ENCODE data around the gene ZNF831.

Gene ZNF831

GRCh38 chr20:59193325-59193724 lies 29.7 kb downstream of the ZNF831 start:
- no peak for DNase-seq (ENCODE audit: low read depth, low spot score)
- H3K4me1 ChIP-seq (ENCODE audit: control insufficient read depth, insufficient read depth, low read length), result peaks cover 1% of the 10 kb centered on the region; the same call in 1 of the 2 replicates
- no peak overlapping the region for H3K4me3 ChIP-seq (ENCODE audit: low read length)
- no peak overlapping the region for H3K27ac ChIP-seq (ENCODE audit: low read length)
- no peaks in the 10 kb centered on the region; the same call in 1 of the 2 replicates for H3K36me3 ChIP-seq (ENCODE audit: control insufficient read depth, insufficient read depth, low read length)
- WGBS (ENCODE audit: insufficient coverage, insufficient read length), result no CpG with 5 or more reads among the region's 7 CpGs
- no peaks in the 10 kb centered on the region for H3K27me3 ChIP-seq (ENCODE audit: control insufficient read depth, insufficient read depth, low read length)
- H3K9me3 ChIP-seq (ENCODE audit: control insufficient read depth, insufficient read depth, low read length), result no peaks in the 10 kb centered on the region

GRCh38 chr20:59194023-59194935 lies 30.7 kb downstream of the ZNF831 start:
- no peak overlapping the region for H3K27ac ChIP-seq (ENCODE audit: low read length)
- WGBS (ENCODE audit: insufficient coverage, insufficient read length), result no CpG with 5 or more reads among the region's 24 CpGs

GRCh38 chr20:59195316-59195993 lies 31.8 kb downstream of the ZNF831 start:
- WGBS (ENCODE audit: insufficient coverage, insufficient read length), result no CpG with 5 or more reads among the region's 18 CpGs
- H3K27me3 ChIP-seq (ENCODE audit: control insufficient read depth, insufficient read depth, low read length), result no peaks in the 10 kb centered on the region
- no peaks in the 10 kb centered on the region for H3K9me3 ChIP-seq (ENCODE audit: control insufficient read depth, insufficient read depth, low read length)
- H3K36me3 ChIP-seq (ENCODE audit: control insufficient read depth, insufficient read depth, low read length), result no peaks in the 10 kb centered on the region; the same call in 1 of the 2 replicates
- H3K4me1 ChIP-seq (ENCODE audit: control insufficient read depth, insufficient read depth, low read length), result peaks cover 1% of the 10 kb centered on the region; the same call in 1 of the 2 replicates
- no peak for DNase-seq (ENCODE audit: low read depth, low spot score)
- H3K4me3 ChIP-seq (ENCODE audit: low read length), result no peak overlapping the region
- no peak overlapping the region for H3K27ac ChIP-seq (ENCODE audit: low read length)

More at GRCh38 chr20:59194023-59194935, 30.7 kb downstream of the ZNF831 start:
- H3K36me3 ChIP-seq (ENCODE audit: control insufficient read depth, insufficient read depth, low read length), result no peaks in the 10 kb centered on the region; the same call in 1 of the 2 replicates
- no peak overlapping the region for H3K4me3 ChIP-seq (ENCODE audit: low read length)
- H3K9me3 ChIP-seq (ENCODE audit: control insufficient read depth, insufficient read depth, low read length), result no peaks in the 10 kb centered on the region
- DNase-seq (ENCODE audit: low read depth, low spot score), result no peak
- no peaks in the 10 kb centered on the region for H3K27me3 ChIP-seq (ENCODE audit: control insufficient read depth, insufficient read depth, low read length)
- H3K4me1 ChIP-seq (ENCODE audit: control insufficient read depth, insufficient read depth, low read length), result peaks cover 1% of the 10 kb centered on the region; the same call in 1 of the 2 replicates

GRCh38 chr20:59204165-59204894 lies 40.7 kb downstream of the ZNF831 start:
- H3K4me3 ChIP-seq (ENCODE audit: low read length), result no peak overlapping the region
- WGBS (ENCODE audit: insufficient coverage, insufficient read length), result no CpG with 5 or more reads among the region's 10 CpGs

GRCh38 chr20:59205044-59205443 lies 41.4 kb downstream of the ZNF831 start:
- Histone ChIP-seq H3K27ac (ENCODE audit: low read length) (no peak overlapping the region), H3K4me1 (ENCODE audit: control insufficient read depth, insufficient read depth, low read length) (no peaks in the 10 kb centered on the region), H3K36me3 (ENCODE audit: control insufficient read depth, insufficient read depth, low read length) (no peaks in the 10 kb centered on the region), H3K4me3 (ENCODE audit: low read length) (no peak overlapping the region), H3K9me3 (ENCODE audit: control insufficient read depth, insufficient read depth, low read length) (no peaks in the 10 kb centered on the region), H3K27me3 (ENCODE audit: control insufficient read depth, insufficient read depth, low read length) (no peaks in the 10 kb centered on the region)
- WGBS (ENCODE audit: insufficient coverage, insufficient read length), result no CpG with 5 or more reads among the region's 6 CpGs
- DNase-seq (ENCODE audit: low read depth, low spot score), result no peak

More at GRCh38 chr20:59204165-59204894, 40.7 kb downstream of the ZNF831 start:
- Histone ChIP-seq H3K4me1 (ENCODE audit: control insufficient read depth, insufficient read depth, low read length) (no peaks in the 10 kb centered on the region), H3K9me3 (ENCODE audit: control insufficient read depth, insufficient read depth, low read length) (no peaks in the 10 kb centered on the region), H3K36me3 (ENCODE audit: control insufficient read depth, insufficient read depth, low read length) (no peaks in the 10 kb centered on the region), H3K27ac (ENCODE audit: low read length) (no peak overlapping the region), H3K27me3 (ENCODE audit: control insufficient read depth, insufficient read depth, low read length) (no peaks in the 10 kb centered on the region)
- DNase-seq (ENCODE audit: low read depth, low spot score), result no peak

DNA sequence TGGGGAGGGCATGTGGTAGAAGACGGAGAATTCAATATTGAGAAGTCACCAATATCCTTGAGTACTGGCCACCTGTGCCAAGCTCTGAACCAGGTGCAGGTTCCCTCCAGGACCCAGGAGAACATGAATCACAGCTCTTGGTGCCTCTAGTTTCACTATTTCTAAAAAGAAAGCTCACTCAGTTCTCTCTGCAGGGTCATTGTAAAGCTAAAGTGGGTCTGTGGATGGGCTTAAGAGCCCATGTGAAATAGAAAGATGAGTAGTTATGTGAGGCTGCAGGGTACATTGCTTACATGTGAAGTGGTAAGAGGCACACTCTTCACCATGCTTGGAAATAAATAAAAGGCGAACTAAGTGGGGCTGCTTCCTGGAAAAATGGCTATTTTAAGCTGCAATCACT lies 43.6 kb downstream of the ZNF831 start:
- Histone ChIP-seq H3K9me3 (ENCODE audit: control insufficient read depth, insufficient read depth, low read length) (no peaks in the 10 kb centered on the region), H3K27me3 (ENCODE audit: control insufficient read depth, insufficient read depth, low read length) (no peaks in the 10 kb centered on the region), H3K4me1 (ENCODE audit: control insufficient read depth, insufficient read depth, low read length) (no peaks in the 10 kb centered on the region), H3K36me3 (ENCODE audit: control insufficient read depth, insufficient read depth, low read length) (no peaks in the 10 kb centered on the region), H3K4me3 (ENCODE audit: low read length) (no peak overlapping the region), H3K27ac (ENCODE audit: low read length) (no peak overlapping the region)
- no peak for DNase-seq (ENCODE audit: low read depth, low spot score)
- no CpG with 5 or more reads among the region's 2 CpGs for WGBS (ENCODE audit: insufficient coverage, insufficient read length)

DNA sequence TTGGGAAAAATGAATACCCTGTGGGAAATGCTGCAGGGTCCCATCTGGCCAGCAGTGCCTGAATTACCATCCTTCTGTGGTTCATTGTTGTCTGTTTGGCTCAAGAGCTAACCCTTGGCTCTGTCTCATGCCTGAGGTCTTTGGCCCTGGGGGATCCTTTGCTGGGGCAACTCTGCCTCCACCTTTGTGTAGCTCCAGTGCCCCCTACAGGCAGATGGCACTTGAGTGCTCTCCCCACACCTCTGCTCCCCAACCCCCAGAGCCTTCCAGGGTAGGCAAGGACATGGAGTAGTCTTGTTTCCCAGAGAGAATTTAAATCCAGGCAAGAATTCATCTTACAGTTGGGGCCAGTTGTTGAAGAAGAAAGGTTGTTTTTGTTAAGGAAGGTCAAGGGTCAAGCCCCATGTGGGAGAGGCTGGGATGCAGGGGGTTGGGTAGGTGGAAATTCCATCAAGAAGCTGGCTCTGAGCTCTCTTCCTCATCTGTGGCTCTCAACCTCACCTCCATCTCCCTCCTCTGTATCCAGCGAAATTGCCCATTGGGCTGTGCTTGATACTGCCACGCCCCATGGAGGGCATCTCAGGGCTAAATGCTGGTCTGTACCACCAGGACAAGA lies 44.2 kb downstream of the ZNF831 start:
- Histone ChIP-seq H3K27ac (ENCODE audit: low read length) (no peak overlapping the region), H3K4me1 (ENCODE audit: control insufficient read depth, insufficient read depth, low read length) (no peaks in the 10 kb centered on the region), H3K27me3 (ENCODE audit: control insufficient read depth, insufficient read depth, low read length) (no peaks in the 10 kb centered on the region), H3K4me3 (ENCODE audit: low read length) (no peak overlapping the region), H3K9me3 (ENCODE audit: control insufficient read depth, insufficient read depth, low read length) (no peaks in the 10 kb centered on the region), H3K36me3 (ENCODE audit: control insufficient read depth, insufficient read depth, low read length) (no peaks in the 10 kb centered on the region)
- peak; percentile 68 for DNase-seq (ENCODE audit: low read depth, low spot score)
- WGBS (ENCODE audit: insufficient coverage, insufficient read length), result no CpG with 5 or more reads among the region's 2 CpGs

GRCh38 chr20:59210186-59210585 lies 46.6 kb downstream of the ZNF831 start:
- H3K4me3 ChIP-seq (ENCODE audit: low read length), result no peak overlapping the region
- H3K4me1 ChIP-seq (ENCODE audit: control insufficient read depth, insufficient read depth, low read length), result no peaks in the 10 kb centered on the region
- no CpG with 5 or more reads among the region's 11 CpGs for whole genome bisulfite sequencing (ENCODE audit: insufficient coverage, insufficient read length)
- no peaks in the 10 kb centered on the region for H3K9me3 ChIP-seq (ENCODE audit: control insufficient read depth, insufficient read depth, low read length)
- H3K27ac ChIP-seq (ENCODE audit: low read length), result no peak overlapping the region
- H3K36me3 ChIP-seq (ENCODE audit: control insufficient read depth, insufficient read depth, low read length), result no peaks in the 10 kb centered on the region
- DNase-seq (ENCODE audit: low read depth, low spot score), result no peak
- H3K27me3 ChIP-seq (ENCODE audit: control insufficient read depth, insufficient read depth, low read length), result no peaks in the 10 kb centered on the region

GRCh38 chr20:59211208-59211765 lies 47.7 kb downstream of the ZNF831 start:
- Histone ChIP-seq H3K9me3 (ENCODE audit: control insufficient read depth, insufficient read depth, low read length) (no peaks in the 10 kb centered on the region), H3K27ac (ENCODE audit: low read length) (no peak overlapping the region), H3K4me3 (ENCODE audit: low read length) (no peak overlapping the region), H3K36me3 (ENCODE audit: control insufficient read depth, insufficient read depth, low read length) (no peaks in the 10 kb centered on the region), H3K27me3 (ENCODE audit: control insufficient read depth, insufficient read depth, low read length) (no peaks in the 10 kb centered on the region), H3K4me1 (ENCODE audit: control insufficient read depth, insufficient read depth, low read length) (no peaks in the 10 kb centered on the region)
- DNase-seq (ENCODE audit: low read depth, low spot score), result no peak
- WGBS (ENCODE audit: insufficient coverage, insufficient read length), result no CpG with 5 or more reads among the region's 7 CpGs

Data from iPS DF 6.9 (cell line).